Esophagus muscularis mucosa (tissue), 4 donors: ENCODE data around the gene DNAH10. TPM values are rescaled to one million over a fixed set of nuclear protein-coding genes. Genes with fewer than 3 reads are reported as not detected.

ENCODE experiments used
- DNase-seq: peaks from one replicate; pipeline ENCODE4 v3.0.0-alpha.2; 2017; ENCODE audit errors: extremely low spot score
- H3K27ac ChIP-seq, 4 donors: fragments of 200-600 bp; sonication (generic); replicated peaks in 1 of 4; 1 replicate in 3 of 4; 2 replicates in 1 of 4; pipeline ENCODE4 v1.5.1; 2016 to 2019; ENCODE audit warnings: mild to moderate bottlenecking in 1 of 4
- H3K27me3 ChIP-seq, 4 donors: fragments of 200-600 bp; sonication (generic); one replicate each; pipeline versions ENCODE4 v1.5.1 to v1.6.0; 2016 to 2019
- H3K36me3 ChIP-seq, 4 donors: fragments of 200-600 bp; sonication (generic); one replicate each; pipeline ENCODE4 v1.5.1; 2016 to 2019
- H3K4me1 ChIP-seq, 4 donors: fragments of 200-600 bp; sonication (generic); one replicate each; pipeline ENCODE4 v1.5.1; 2016 to 2019
- H3K4me3 ChIP-seq, 4 donors: fragments of 200-600 bp; sonication (generic); 1 replicate in 2 of 4; 2 replicates in 2 of 4; pipeline ENCODE4 v1.5.1; 2016 to 2019; ENCODE audit warnings: mild to moderate bottlenecking in 4 of 4, moderate library complexity in 1 of 4
- H3K9me3 ChIP-seq, 4 donors: fragments of 200-600 bp; sonication (generic); 1 replicate in 3 of 4; 2 replicates in 1 of 4; pipeline ENCODE4 v1.5.1; 2016 to 2019
- CTCF ChIP-seq, 3 experiments: fragments of 200-600 bp in 2 of 3; fragments of 450-650 bp in 1 of 3; sonication (generic) in 2 of 3; IDR thresholded peaks; one replicate each; pipeline ENCODE4 v1.5.1; 2017 to 2019; ENCODE audit warnings: antibody characterized with exemption in 3 of 3, mild to moderate bottlenecking in 2 of 3, moderate library complexity in 1 of 3
- EP300 ChIP-seq: sonication (generic); formaldehyde crosslinking; IDR thresholded peaks from one replicate; pipeline ENCODE4 v1.6.1; 2017; ENCODE audit warnings: antibody characterized with exemption
- POLR2A ChIP-seq: fragments of 450-650 bp; IDR thresholded peaks from one replicate; pipeline ENCODE4 v1.6.1; 2017; ENCODE audit warnings: antibody characterized with exemption, moderate library complexity, mild to moderate bottlenecking, low read depth
- POLR2AphosphoS5 ChIP-seq, 2 donors: sonication (generic); formaldehyde crosslinking; IDR thresholded peaks; one replicate each; pipeline ENCODE4 v1.6.1; 2017; ENCODE audit warnings: antibody characterized with exemption in 2 of 2
- WGBS: methylation state at CpG from one replicate; pipeline ENCODE4 v1.1.5; 2018; 5-methylcytosine and 5-hydroxymethylcytosine counted together
- intact Hi-C: fragments of 100-400 bp; cut with DNase I; formaldehyde crosslinking; loops from one replicate; pipeline ENCODE4 v1.15.1; 2023
- total RNA-seq, 4 donors: library from RNA; depleted of rRNA; stranded (reverse); fragments of >200 nt; gene quantifications; one replicate each; pipeline versions ENCODE4 v1.1.0 to v1.2.1, GENCODE V29; 2016

The DNAH10 gene
- total RNA-seq, 4 donors from 2014 or later, result 0.06 to 1.3 TPM; not detected in 2

- WGBS, result 75% methylated on average over 12 of the region's 12 CpGs
- intact Hi-C loops, result no loop called here
Observed at GRCh38 chr12:123888989-123889388, 126.9 kb downstream of the DNAH10 start.

GRCh38 chr12:123889848-123890535, 127.9 kb downstream of the DNAH10 start:
- H3K4me3 ChIP-seq, result no peak overlapping the region
- TF ChIP-seq POLR2AphosphoS5 (IDR thresholded peaks at IDR 0.05) (no peak), POLR2A (no peak), CTCF (IDR thresholded peaks at IDR 0.05) (no peak), EP300 (no peak)
- H3K36me3 ChIP-seq, result no peaks in the 10 kb centered on the region
- 88% methylated on average over 12 of the region's 12 CpGs for WGBS
- intact Hi-C loops, result no loop called here
- DNase-seq, result no peak
- H3K27ac ChIP-seq, result no peak overlapping the region
- H3K9me3 ChIP-seq, result no peaks in the 10 kb centered on the region
- H3K27me3 ChIP-seq, result peaks cover 0 to 56% (median 0%) of the 10 kb centered on the region in 4 donors
- no peaks in the 10 kb centered on the region for H3K4me1 ChIP-seq

More at GRCh38 chr12:123888989-123889388, 126.9 kb downstream of the DNAH10 start:
- Histone ChIP-seq H3K36me3 (no peaks in the 10 kb centered on the region), H3K4me3 (no peak overlapping the region), H3K27ac (no peak overlapping the region), H3K27me3 (peaks cover 0 to 58% (median 2%) of the 10 kb centered on the region in 4 donors), H3K4me1 (no peaks in the 10 kb centered on the region), H3K9me3 (peaks cover 0 to 6% (median 2%) of the 10 kb centered on the region in 4 donors)
- no peak for TF ChIP-seq POLR2A
- no peak for TF ChIP-seq EP300
- TF ChIP-seq POLR2AphosphoS5 (IDR thresholded peaks at IDR 0.05), result no peak
- TF ChIP-seq CTCF (IDR thresholded peaks at IDR 0.05), result no peak
- DNase-seq, result no peak

- no peak overlapping the region for H3K4me3 ChIP-seq
- no peak overlapping the region for H3K27ac ChIP-seq
- WGBS, result 74% methylated on average over 10 of the region's 10 CpGs
- intact Hi-C loops, result no loop called here
- H3K9me3 ChIP-seq, result no peaks in the 10 kb centered on the region
- DNase-seq, result no peak
- TF ChIP-seq EP300 (no peak), CTCF (IDR thresholded peaks at IDR 0.05) (no peak), POLR2A (no peak), POLR2AphosphoS5 (IDR thresholded peaks at IDR 0.05) (no peak)
- no peaks in the 10 kb centered on the region for H3K4me1 ChIP-seq
- no peaks in the 10 kb centered on the region for H3K36me3 ChIP-seq
- H3K27me3 ChIP-seq, result peaks cover 0 to 51% (median 0%) of the 10 kb centered on the region in 4 donors
Observed at GRCh38 chr12:123890536-123890902, 128.4 kb downstream of the DNAH10 start.

- Histone ChIP-seq H3K36me3 (no peaks in the 10 kb centered on the region), H3K4me1 (no peaks in the 10 kb centered on the region), H3K27ac (no peak overlapping the region), H3K9me3 (no peaks in the 10 kb centered on the region), H3K4me3 (no peak overlapping the region), H3K27me3 (peaks cover 0 to 51% (median 0%) of the 10 kb centered on the region in 4 donors)
- 84% methylated on average over 7 of the region's 7 CpGs for WGBS
- no peak for TF ChIP-seq CTCF (IDR thresholded peaks at IDR 0.05)
- TF ChIP-seq POLR2AphosphoS5 (IDR thresholded peaks at IDR 0.05), result no peak
- TF ChIP-seq EP300, result no peak
- TF ChIP-seq POLR2A, result no peak
- DNase-seq, result no peak
- intact Hi-C loops, result no loop called here
Observed at GRCh38 chr12:123891011-123891410, 128.9 kb downstream of the DNAH10 start.
